Activated CD8-positive, alpha-beta memory T cell treated with anti-CD3 and anti-CD28 coated beads for 48 hours (primary cell): ENCODE data around the gene CD2AP.
"Not testable (repeated sequence)": the region's sequence is repeated elsewhere in the genome, so short reads cannot be mapped to it uniquely, and the experiment has no call there.

ENCODE experiments used
- DNase-seq, 3 experiments: peaks; one replicate each; pipeline ENCODE4 v3.0.0-alpha.2; 2020; ENCODE audit warnings: low read depth in 2 of 3, low spot score in 2 of 3

The CD2AP gene

GRCh38 chr6:47553243-47553642 is 75.7 kb downstream of the CD2AP start:
- not testable (repeated sequence) for DNase-seq

DNA sequence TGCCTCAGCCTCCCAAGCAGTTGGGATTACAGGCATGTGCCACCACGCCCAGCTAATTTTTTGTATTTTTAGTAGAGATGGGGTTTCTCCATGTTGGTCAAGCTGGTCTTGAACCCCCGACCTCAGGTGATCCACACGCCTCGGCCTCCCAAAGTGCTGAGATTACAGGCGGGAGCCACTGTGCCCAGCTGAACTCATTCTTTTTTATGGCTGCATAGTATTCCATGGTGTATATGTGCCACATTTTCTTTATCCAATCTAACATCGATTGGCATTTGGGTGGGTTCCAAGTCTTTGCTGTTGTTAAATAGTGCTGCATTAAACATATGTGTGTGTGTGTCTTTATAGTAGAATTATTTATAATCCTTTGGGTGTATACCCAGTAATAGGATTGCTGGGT is 78.9 kb downstream of the CD2AP start:
- not testable (repeated sequence) for DNase-seq

GRCh38 chr6:47563162-47563561 is 85.6 kb downstream of the CD2AP start:
- no peak for DNase-seq

GRCh38 chr6:47566602-47567001 is 89.0 kb downstream of the CD2AP start:
- DNase-seq, result not testable (repeated sequence)

- no peak for DNase-seq
These were observed 90.0 kb downstream of the CD2AP start for GRCh38 chr6:47567586-47567985.

DNA sequence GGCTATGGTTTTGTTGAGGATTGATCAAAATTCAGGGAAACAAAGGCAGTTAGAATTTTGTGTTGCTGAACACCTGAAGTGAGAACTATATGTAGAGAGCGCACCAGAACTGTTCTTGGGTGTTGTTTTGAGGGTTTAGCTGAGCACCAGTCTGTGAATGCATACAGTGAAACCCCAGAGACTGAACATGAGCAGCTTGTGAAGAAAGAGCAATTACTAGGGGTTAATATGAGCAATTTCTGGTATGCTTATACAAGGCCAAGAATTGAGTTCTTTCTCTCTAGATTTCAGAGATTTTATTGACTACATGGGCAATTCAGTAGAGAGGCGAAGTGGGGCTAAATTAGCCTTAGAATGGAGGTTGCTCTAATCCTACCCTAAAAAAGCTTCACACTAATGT is 93.9 kb downstream of the CD2AP start:
- no peak for DNase-seq

- no peak for DNase-seq
These were observed 95.5 kb downstream of the CD2AP start for GRCh38 chr6:47573109-47573508.

DNA sequence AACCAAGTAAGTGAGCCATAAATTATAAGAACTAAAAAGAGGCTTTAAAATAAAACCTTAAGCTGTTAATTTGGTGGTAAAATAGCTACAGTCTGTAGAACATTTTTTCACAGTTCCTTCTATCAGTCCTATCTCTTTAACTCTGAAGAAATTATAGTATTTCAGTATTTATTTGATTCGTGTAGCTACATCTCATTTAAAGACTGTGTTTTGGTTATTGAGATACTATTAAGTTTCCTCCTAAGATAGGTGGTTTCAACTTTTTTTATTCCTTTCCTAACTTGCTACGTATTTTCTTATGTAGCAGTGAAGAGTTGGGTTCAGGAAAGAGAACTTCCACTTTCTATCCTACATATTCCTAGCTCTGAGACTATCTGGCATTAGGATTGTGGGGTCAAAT is 97.2 kb downstream of the CD2AP start:
- no peak for DNase-seq

DNA sequence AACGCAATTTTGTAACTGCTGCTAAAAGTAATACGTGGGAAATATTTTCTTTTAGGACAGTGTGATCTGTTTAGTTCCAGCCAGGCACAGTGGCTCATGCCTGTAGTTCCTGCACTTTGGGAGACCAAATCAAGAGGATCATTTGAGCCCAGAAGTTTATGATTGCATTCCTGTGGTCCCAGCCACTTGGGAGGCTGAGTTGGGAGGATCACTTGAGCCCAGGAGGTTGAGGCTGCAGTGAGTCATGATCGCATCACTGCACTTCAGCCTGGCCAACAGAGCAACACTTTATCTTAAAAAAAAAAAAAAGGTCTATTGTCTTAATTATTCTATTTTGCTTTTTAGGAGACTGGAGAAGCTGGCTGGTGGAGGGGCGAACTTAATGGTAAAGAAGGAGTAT is 101.5 kb downstream of the CD2AP start:
- no peak for DNase-seq

- no peak for DNase-seq
These were observed 104.0 kb downstream of the CD2AP start for GRCh38 chr6:47581591-47581990.

DNA sequence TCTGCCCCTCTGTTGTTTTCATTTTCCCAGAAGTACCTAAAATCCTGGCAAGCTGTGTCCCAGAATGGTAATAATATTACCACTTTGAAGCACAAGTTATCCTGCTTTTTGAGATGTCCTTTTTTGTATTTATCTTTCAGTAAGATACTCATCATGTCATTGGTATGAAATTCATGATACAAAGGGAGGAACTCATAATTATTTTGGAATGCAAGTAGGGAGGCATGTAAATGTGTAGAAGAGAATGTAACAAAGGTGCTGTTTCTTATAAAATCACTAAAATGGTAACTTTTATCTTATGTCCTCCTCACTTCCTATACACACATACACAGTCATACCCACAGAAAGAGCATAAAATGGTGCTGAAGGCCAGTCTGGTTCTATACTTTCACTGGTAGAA is 109.9 kb downstream of the CD2AP start:
- no peak for DNase-seq

DNA sequence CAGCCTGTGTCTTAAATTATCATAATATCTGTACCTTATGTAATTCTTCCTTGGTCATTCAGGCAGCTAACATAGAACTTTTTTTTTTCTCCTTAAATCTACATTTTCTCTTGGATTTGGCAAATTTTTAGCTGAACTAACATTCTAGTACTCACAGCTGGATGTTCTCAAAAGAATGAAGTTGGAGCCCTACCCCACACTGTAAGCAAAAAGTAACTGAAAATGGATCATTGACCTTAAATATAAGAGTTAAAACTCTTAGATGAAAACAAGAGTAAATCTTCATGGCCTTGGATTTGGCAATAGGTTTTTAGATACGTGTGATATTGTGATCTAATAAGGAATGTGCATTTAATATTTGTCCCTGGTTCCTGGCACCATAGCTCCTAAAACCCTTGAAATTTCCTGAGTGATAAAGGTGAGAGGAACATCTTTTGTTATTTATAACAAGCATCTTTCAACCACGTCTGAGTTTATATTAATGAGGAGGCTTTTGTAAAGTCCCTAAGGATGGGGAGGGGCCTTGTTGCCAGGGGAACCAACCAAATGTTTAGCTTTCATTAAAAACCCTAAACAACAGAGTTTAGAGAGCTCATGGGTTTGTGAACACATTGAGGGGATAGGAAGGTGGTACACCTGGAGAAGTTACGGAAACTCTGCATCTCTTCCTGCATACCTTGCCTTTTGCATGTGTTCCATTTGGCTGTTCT is 114.7 kb downstream of the CD2AP start:
- no peak for DNase-seq

DNA sequence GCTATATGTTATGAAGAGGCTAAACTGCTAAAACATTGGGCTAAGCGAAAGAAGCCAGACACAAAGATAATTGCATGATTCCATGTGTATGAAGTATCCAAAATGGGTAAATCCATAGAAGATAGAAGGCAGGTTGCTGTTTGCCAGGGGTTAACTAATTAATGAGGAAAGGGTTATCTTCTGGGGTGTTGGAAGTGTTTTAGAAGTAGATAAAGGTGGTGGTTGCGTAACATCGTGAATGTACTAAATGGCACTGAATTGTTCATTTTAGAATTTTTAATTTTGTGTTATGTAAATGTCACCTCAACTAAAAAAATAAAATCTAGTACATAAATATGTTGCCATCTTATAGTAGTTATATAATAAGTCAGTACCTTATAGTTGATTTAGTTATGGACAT is 116.4 kb downstream of the CD2AP start:
- no peak for DNase-seq

GRCh38 chr6:47595785-47596184 is 118.2 kb downstream of the CD2AP start:
- DNase-seq, result no peak

GRCh38 chr6:47598367-47598766 is 120.8 kb downstream of the CD2AP start:
- DNase-seq, result no peak

DNA sequence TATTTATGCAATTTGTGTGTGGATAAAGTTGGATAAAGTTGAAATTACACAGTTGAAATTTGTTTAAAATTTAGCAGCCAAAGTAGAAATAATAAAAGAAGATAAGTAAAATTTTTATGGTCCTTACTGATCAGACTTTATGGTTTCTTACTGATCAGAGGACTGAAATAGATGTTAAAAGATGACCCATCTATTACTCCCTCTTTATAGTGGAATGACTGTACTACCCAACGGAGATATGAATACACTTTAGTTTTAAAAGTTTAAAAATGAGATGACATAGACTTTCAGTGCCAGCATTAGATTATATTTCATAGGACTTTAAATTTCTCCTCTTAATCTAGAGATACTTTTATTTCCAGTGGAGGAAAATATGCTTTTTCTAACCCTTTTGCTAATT is 121.9 kb downstream of the CD2AP start:
- no peak for DNase-seq

GRCh38 chr6:47603227-47603626 is 125.6 kb downstream of the CD2AP start:
- no peak for DNase-seq

GRCh38 chr6:47603995-47604394 is 126.4 kb downstream of the CD2AP start:
- no peak for DNase-seq

- no peak for DNase-seq
These were observed 144.4 kb downstream of the CD2AP start for GRCh38 chr6:47621838-47622449.

DNA sequence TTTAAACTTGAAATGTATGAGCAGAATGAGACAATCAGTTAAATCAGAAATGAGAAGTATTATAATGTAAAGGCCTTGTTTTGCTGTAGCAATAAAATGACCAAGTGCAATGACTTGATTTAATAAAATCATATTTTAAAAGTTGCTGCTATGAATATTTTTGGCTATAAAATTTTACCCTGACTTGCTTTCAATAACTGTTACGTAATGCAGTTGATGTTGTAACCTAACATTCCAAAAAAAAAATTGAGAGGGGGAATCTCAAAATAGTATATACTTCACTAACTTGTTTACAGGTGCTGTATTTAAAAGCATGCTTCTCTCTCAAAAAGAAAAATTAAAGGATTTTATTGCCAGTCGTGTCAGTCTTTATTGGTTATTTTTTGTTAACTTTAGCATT is 149.2 kb downstream of the CD2AP start:
- DNase-seq, result no peak

- DNase-seq, result no peak
These were observed 151.1 kb downstream of the CD2AP start for GRCh38 chr6:47628448-47629272.

DNA sequence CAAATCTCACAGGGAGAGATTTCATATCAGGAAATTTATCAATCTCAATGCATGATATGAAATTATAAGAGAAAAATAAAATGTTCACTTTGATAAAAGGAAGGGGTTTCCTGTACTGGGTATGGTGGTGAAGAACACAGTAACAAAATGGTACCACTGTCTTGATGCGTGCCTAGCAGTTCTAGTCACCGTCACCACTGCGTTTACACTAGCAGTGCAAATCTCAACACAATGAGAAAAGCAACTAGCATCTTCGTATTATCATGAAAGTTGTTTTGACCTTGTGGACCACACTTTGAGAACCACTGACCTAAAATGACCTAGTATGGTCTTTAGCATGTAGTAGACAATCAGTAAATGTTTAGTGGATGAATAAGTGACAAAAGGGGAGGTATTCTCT is 152.4 kb downstream of the CD2AP start:
- DNase-seq, result no peak
